Panc1 (cell line): ENCODE data around the gene ADAMTS19.

Experiments used
- CTCF ChIP-seq: fragments of 450-650 bp; IDR thresholded peaks from 2 replicates; pipeline ENCODE4 v1.5.1; 2017; ENCODE audit warnings: mild to moderate bottlenecking
- POLR2AphosphoS5 ChIP-seq: IDR thresholded peaks from 2 replicates; pipeline ENCODE4 v1.6.1; 2012; ENCODE audit warnings: mild to moderate bottlenecking, low read depth, low read length, moderate library complexity
- TCF7L2 ChIP-seq: IDR thresholded peaks from 2 replicates; pipeline ENCODE4 v1.6.1; 2011; ENCODE audit warnings: mild to moderate bottlenecking, low read depth, low read length, inconsistent platforms

GRCh38 chr5:129547137-129547536, 87.0 kb downstream of the ADAMTS19 start:
- TF ChIP-seq CTCF (no peak), POLR2AphosphoS5 (no peak), TCF7L2 (no peak)
